Neural cell (in vitro differentiated cells): ENCODE measurements around the gene HOXA4. TPM values are rescaled to one million over a fixed set of nuclear protein-coding genes. Genes with fewer than 3 reads are reported as not detected.

Experiments used
- H2AFZ ChIP-seq: fragments of 200-600, 300-800 bp; sonication (generic), shearing (Covaris generic); 2 replicates; pipeline ENCODE4 v1.6.0; 2014; ENCODE audit warnings: low read depth, mild to moderate bottlenecking, antibody characterized with exemption, low read length, moderate library complexity
- H3F3A ChIP-seq: fragments of 200-600 bp; shearing (Covaris generic); 2 replicates; pipeline ENCODE4 v1.6.1; 2016; ENCODE audit warnings: mild to moderate bottlenecking, moderate library complexity, mixed read lengths, antibody characterized with exemption, low read length; ENCODE audit not compliant: insufficient read depth, poor library complexity, severe bottlenecking
- H3K27ac ChIP-seq: fragments of 200-600, 300-800 bp; sonication (generic), shearing (Covaris generic); 2 replicates; pipeline ENCODE4 v1.5.1; 2014; ENCODE audit warnings: mild to moderate bottlenecking, low read length, moderate library complexity
- H3K27me3 ChIP-seq: fragments of 300-800, 200-600 bp; sonication (generic), shearing (Covaris generic); 2 replicates; pipeline ENCODE4 v1.6.0; 2014; ENCODE audit warnings: mild to moderate bottlenecking, low read depth, low read length, moderate library complexity; ENCODE audit not compliant: insufficient read depth
- H3K36me3 ChIP-seq: fragments of 300-800, 200-600 bp; sonication (generic), shearing (Covaris generic); 2 replicates; pipeline ENCODE4 v1.5.1; 2014; ENCODE audit warnings: mild to moderate bottlenecking, antibody characterized with exemption, low read length, moderate library complexity; ENCODE audit not compliant: insufficient read depth
- H3K4me2 ChIP-seq: fragments of 300-800, 200-600 bp; sonication (generic), shearing (Covaris generic); 2 replicates; pipeline ENCODE4 v1.6.0; 2014; ENCODE audit warnings: mild to moderate bottlenecking, low read length
- H3K4me3 ChIP-seq: fragments of 300-800, 200-600 bp; sonication (generic), shearing (Covaris generic); 2 replicates; pipeline ENCODE4 v1.5.1; 2014; ENCODE audit warnings: mild to moderate bottlenecking, low read length, moderate library complexity
- H3K79me2 ChIP-seq: fragments of 200-600 bp; shearing (Covaris generic); replicated peaks from 2 replicates; pipeline ENCODE4 v1.6.0; 2014; ENCODE audit warnings: mild to moderate bottlenecking, low read length, moderate library complexity; ENCODE audit not compliant: insufficient read depth
- H3K9ac ChIP-seq: fragments of 300-800, 200-600 bp; sonication (generic), shearing (Covaris generic); 2 replicates; pipeline ENCODE4 v1.6.1; 2016; ENCODE audit warnings: mild to moderate bottlenecking, low read length, mixed read lengths
- H3K9me2 ChIP-seq: fragments of 200-600 bp; shearing (Covaris generic); 2 replicates; pipeline ENCODE4 v1.6.1; 2016; ENCODE audit warnings: mild to moderate bottlenecking, low read length, mixed read lengths; ENCODE audit not compliant: insufficient read depth
- H3K9me3 ChIP-seq: fragments of 200-600, 300-800 bp; sonication (generic), shearing (Covaris generic); 2 replicates; pipeline ENCODE4 v1.6.1; 2016; ENCODE audit warnings: mild to moderate bottlenecking, mixed run types, low read length, moderate library complexity, mixed read lengths
- H4K20me1 ChIP-seq: fragments of 200-600 bp; shearing (Covaris generic); 2 replicates; pipeline ENCODE4 v1.6.1; 2016; ENCODE audit warnings: mild to moderate bottlenecking, mixed run types; ENCODE audit not compliant: insufficient read depth
- EP300 ChIP-seq: fragments of 450-650 bp; conservative IDR thresholded peaks from 2 replicates; pipeline ENCODE4 v1.6.1; 2014; ENCODE audit warnings: antibody characterized with exemption, mild to moderate bottlenecking, moderate library complexity; ENCODE audit not compliant: poor library complexity, severe bottlenecking
- EZH2 ChIP-seq: fragments of 200-600, 300-800 bp; shearing (Covaris generic), sonication (generic); IDR thresholded peaks from 2 replicates; pipeline ENCODE4 v1.6.1; 2014; ENCODE audit warnings: antibody characterized with exemption, low read length, borderline replicate concordance, mild to moderate bottlenecking; ENCODE audit not compliant: insufficient read depth, poor library complexity, severe bottlenecking
- MXI1 ChIP-seq: fragments of 450-650 bp; conservative IDR thresholded peaks from 2 replicates; pipeline ENCODE4 v1.6.1; 2014; ENCODE audit warnings: antibody characterized with exemption, mild to moderate bottlenecking; ENCODE audit not compliant: poor library complexity, severe bottlenecking
- POLR2AphosphoS5 ChIP-seq: IDR thresholded peaks from 2 replicates; pipeline ENCODE4 v1.6.1; 2012
- RAD21 ChIP-seq: fragments of 450-650 bp; conservative IDR thresholded peaks from 2 replicates; pipeline ENCODE4 v1.6.1; 2014; ENCODE audit warnings: antibody characterized with exemption, mild to moderate bottlenecking, moderate library complexity
- SMC3 ChIP-seq: fragments of 450-650 bp; conservative IDR thresholded peaks from 2 replicates; pipeline ENCODE4 v1.6.1; 2014; ENCODE audit warnings: antibody characterized with exemption, mild to moderate bottlenecking, moderate library complexity; ENCODE audit not compliant: poor library complexity
- TAF1 ChIP-seq: IDR thresholded peaks from 2 replicates; pipeline ENCODE4 v1.6.1; 2012; ENCODE audit warnings: low read depth
- polyA plus RNA-seq: library from polyadenylated mRNA; depleted of rRNA; stranded (reverse); fragments of >200 nt; gene quantifications from 2 replicates; pipeline ENCODE4 v1.2.3, GENCODE V29; 2014
- TF ChIP-seq, protein P1 (sequence below): IDR thresholded peaks from 2 replicates; pipeline ENCODE4 v1.6.1; 2012; ENCODE audit warnings: borderline replicate concordance
- TF ChIP-seq, protein P2 (sequence below): fragments of 450-650 bp; IDR thresholded peaks from 2 replicates; pipeline ENCODE4 v1.5.1; 2014; ENCODE audit warnings: antibody characterized with exemption, mild to moderate bottlenecking, moderate library complexity; ENCODE audit not compliant: poor library complexity, severe bottlenecking

HOXA4 gene
- polyA plus RNA-seq, 1 donor from 2014 or later = not detected

DNA sequence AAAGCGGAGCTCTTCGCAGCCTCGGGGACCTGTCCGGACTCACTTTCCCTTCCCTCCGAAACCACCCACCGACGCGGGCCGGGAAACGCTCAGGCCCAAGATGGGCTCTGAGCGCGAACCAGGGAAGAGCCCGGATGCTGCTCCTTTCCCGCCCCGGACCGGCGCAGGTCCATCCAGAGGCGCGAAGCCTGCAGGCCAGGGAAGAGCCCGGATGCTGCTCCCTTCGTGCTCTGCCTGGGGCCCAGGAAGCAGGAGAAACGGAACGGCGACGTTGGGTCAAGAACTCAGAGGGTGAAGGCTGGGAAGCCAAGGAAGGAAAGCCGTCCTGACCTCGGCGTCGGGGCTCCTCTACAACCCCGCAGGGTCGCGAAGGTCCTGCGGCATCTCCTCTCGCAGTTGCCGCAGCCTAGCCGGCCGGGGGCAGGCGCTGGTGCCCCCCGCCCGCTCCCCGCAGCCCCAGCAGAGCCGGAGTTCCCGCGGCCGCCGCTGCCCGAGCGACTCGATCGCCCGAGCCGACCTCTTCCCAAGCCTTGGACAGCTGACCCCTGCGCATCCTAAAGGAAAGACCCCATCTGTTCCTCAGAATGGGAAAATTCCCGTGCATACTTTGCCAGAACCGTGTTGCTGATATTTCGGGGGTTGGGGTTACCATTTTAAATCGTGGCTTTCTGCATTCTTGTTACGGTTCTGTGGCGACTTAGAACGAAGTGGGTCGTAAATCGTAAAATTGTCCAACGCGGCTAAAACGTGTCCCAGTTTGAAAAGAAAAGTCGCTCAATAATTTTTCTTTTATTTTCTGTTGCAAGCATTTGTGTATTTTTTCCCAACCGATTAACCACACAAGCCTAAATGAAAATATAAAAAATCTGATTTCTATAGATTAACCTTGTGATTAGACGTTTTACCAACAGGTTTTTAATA, 42.3 kb downstream of the HOXA4 start:
- H3K9me3 ChIP-seq = peaks cover 15% of the 10 kb centered on the region
- H4K20me1 ChIP-seq = no peaks in the 10 kb centered on the region
- no peaks in the 10 kb centered on the region for H3K36me3 ChIP-seq
- no peak overlapping the region for H3K4me3 ChIP-seq
- no peak overlapping the region for H2AFZ ChIP-seq
- H3K4me2 ChIP-seq = no peak overlapping the region
- no peaks in the 10 kb centered on the region for H3F3A ChIP-seq
- peaks cover 89% of the 10 kb centered on the region for H3K27me3 ChIP-seq
- H3K9me2 ChIP-seq = no peaks in the 10 kb centered on the region
- H3K27ac ChIP-seq = no peak overlapping the region
- H3K79me2 ChIP-seq = no peaks in the 10 kb centered on the region
- TF ChIP-seq TAF1 = no peak
- TF ChIP-seq, protein P1, sequence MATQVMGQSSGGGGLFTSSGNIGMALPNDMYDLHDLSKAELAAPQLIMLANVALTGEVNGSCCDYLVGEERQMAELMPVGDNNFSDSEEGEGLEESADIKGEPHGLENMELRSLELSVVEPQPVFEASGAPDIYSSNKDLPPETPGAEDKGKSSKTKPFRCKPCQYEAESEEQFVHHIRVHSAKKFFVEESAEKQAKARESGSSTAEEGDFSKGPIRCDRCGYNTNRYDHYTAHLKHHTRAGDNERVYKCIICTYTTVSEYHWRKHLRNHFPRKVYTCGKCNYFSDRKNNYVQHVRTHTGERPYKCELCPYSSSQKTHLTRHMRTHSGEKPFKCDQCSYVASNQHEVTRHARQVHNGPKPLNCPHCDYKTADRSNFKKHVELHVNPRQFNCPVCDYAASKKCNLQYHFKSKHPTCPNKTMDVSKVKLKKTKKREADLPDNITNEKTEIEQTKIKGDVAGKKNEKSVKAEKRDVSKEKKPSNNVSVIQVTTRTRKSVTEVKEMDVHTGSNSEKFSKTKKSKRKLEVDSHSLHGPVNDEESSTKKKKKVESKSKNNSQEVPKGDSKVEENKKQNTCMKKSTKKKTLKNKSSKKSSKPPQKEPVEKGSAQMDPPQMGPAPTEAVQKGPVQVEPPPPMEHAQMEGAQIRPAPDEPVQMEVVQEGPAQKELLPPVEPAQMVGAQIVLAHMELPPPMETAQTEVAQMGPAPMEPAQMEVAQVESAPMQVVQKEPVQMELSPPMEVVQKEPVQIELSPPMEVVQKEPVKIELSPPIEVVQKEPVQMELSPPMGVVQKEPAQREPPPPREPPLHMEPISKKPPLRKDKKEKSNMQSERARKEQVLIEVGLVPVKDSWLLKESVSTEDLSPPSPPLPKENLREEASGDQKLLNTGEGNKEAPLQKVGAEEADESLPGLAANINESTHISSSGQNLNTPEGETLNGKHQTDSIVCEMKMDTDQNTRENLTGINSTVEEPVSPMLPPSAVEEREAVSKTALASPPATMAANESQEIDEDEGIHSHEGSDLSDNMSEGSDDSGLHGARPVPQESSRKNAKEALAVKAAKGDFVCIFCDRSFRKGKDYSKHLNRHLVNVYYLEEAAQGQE = no peak
- TF ChIP-seq MXI1 = no peak
- no peak for TF ChIP-seq SMC3
- TF ChIP-seq EP300 = no peak
- TF ChIP-seq POLR2AphosphoS5 = no peak
- no peak for TF ChIP-seq EZH2
- TF ChIP-seq, protein P2, sequence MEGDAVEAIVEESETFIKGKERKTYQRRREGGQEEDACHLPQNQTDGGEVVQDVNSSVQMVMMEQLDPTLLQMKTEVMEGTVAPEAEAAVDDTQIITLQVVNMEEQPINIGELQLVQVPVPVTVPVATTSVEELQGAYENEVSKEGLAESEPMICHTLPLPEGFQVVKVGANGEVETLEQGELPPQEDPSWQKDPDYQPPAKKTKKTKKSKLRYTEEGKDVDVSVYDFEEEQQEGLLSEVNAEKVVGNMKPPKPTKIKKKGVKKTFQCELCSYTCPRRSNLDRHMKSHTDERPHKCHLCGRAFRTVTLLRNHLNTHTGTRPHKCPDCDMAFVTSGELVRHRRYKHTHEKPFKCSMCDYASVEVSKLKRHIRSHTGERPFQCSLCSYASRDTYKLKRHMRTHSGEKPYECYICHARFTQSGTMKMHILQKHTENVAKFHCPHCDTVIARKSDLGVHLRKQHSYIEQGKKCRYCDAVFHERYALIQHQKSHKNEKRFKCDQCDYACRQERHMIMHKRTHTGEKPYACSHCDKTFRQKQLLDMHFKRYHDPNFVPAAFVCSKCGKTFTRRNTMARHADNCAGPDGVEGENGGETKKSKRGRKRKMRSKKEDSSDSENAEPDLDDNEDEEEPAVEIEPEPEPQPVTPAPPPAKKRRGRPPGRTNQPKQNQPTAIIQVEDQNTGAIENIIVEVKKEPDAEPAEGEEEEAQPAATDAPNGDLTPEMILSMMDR = no peak
- TF ChIP-seq RAD21 = no peak
- no peak overlapping the region for H3K9ac ChIP-seq

DNA sequence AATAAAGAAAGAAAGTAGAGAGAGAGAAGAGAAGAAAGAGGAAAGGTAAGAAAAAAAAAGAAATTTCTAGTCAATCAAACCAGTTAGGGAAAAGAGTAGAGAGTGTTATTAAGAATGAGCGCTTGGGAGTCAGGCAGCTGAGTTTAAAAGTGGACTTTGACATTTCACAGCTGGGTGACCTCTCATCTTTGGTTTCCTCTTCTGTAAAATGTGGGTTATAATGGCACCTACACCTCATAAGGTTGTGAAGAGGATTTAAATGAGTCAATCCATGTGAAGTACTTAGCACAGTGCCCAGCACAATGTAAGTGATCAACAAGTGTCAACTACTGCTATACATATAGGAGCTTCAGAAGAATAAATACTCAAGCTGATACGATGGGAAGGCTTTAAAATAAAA, 46.9 kb downstream of the HOXA4 start:
- H3K27ac ChIP-seq = no peak overlapping the region
- TF ChIP-seq SMC3 = no peak
- TF ChIP-seq, protein P2 = no peak
- TF ChIP-seq, protein P1 = no peak
- no peak for TF ChIP-seq TAF1
- no peak for TF ChIP-seq EP300
- no peak for TF ChIP-seq POLR2AphosphoS5
- TF ChIP-seq MXI1 = no peak
- TF ChIP-seq RAD21 = no peak
- no peak for TF ChIP-seq EZH2
- H3F3A ChIP-seq = no peaks in the 10 kb centered on the region
- no peaks in the 10 kb centered on the region for H3K36me3 ChIP-seq
- H4K20me1 ChIP-seq = no peaks in the 10 kb centered on the region
- no peaks in the 10 kb centered on the region for H3K79me2 ChIP-seq
- no peak overlapping the region for H3K9ac ChIP-seq
- H3K27me3 ChIP-seq = peaks cover 43% of the 10 kb centered on the region
- no peaks in the 10 kb centered on the region for H3K9me2 ChIP-seq
- peaks cover 13% of the 10 kb centered on the region for H3K9me3 ChIP-seq
- H3K4me3 ChIP-seq = no peak overlapping the region
- H3K4me2 ChIP-seq = no peak overlapping the region
- no peak overlapping the region for H2AFZ ChIP-seq
